Activated CD8-positive, alpha-beta memory T cell treated with anti-CD3 and anti-CD28 coated beads, Interleukin-2, amount 50 U/mL, for 4 hours (primary cell): Measurements from ENCODE around the gene KLF3.

Experiments
- DNase-seq: peaks from one replicate; pipeline ENCODE4 v3.0.0-alpha.2; 2020

Gene KLF3

GRCh38 chr4:38675146-38676121 lies 11.4 kb downstream of the KLF3 start:
- DNase-seq = peak; percentile 86

- DNase-seq = no peak
Observed at GRCh38 chr4:38676986-38677385, 13.0 kb downstream of the KLF3 start.

DNA sequence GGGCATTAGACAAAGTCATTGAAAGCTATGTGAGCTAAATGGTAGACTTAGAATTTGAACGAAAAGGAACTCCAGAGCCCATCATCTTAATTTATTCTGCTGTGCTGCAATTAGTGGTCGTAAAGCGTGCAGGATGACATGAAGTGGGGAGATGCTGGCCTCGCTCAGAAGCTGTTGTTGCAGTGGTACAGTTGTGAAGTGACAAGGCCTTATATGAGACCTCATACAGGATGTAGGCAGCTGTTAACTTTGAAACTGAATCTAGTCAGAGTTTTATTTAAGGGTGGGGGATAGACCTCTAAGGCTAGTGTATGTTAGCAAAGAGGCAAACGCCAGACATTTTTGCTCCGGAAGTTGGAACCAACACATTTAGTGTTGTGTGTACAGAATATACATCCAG lies 13.4 kb downstream of the KLF3 start:
- no peak for DNase-seq

- DNase-seq = no peak
Observed at GRCh38 chr4:38678078-38678477, 14.1 kb downstream of the KLF3 start.

DNA sequence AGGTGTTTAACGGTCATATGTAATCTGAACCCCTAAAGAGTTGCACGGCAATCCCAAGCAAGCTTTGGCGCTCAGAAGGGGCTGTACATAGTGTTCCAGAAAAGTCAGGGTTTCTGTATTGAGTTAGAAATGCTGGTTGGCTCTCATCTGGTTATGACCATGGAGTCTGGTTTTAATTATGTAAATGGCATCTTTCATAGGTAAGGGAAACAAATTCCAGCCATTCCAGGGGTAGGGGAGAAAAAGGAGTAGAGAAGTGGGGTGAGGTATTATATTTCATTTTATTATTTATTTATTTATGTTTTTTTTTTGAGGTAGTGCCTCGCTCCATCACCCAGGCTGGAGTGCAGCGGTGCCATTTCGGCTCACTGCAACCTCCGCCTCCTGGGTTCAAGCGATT lies 15.9 kb downstream of the KLF3 start:
- DNase-seq = no peak

DNA sequence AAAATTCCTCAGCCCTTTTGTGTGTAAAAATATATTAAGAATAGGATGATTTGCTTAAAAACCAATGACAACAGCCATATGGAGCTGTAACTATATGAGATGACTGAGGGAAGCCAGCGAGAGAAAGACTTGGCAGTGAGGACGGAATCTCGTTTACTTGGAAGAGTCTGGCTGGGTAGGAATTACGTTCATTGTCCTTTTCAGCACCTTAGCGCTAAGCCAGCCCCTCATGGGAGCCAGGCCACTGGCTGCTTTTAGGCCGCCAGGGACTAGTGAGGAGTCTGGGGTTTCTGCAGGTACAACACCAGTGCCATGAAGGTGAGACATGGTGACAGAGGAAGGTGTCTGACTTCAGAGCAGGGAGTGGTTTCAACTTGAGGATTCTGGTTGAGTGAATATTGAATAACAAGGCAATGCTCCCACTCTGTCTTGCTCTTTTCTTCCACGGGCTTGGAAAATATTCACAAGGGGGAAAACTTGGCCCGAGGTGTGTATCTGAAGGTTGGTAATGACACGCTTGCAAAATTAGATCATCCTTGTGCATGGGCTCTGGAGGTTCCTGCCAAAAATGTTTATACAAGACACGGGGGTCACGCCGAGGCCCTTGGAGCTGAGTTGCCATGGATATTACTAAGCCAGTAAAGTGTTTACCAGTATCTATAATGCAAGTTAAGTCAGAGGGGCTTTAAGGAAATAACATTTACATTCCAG lies 17.4 kb downstream of the KLF3 start:
- DNase-seq = no peak

GRCh38 chr4:38682336-38682735 lies 18.3 kb downstream of the KLF3 start:
- DNase-seq = no peak

GRCh38 chr4:38683276-38683675 lies 19.3 kb downstream of the KLF3 start:
- DNase-seq = no peak

- DNase-seq = no peak
Observed at GRCh38 chr4:38684271-38684670, 20.3 kb downstream of the KLF3 start.

GRCh38 chr4:38684951-38685844 lies 21.2 kb downstream of the KLF3 start:
- no peak for DNase-seq

DNA sequence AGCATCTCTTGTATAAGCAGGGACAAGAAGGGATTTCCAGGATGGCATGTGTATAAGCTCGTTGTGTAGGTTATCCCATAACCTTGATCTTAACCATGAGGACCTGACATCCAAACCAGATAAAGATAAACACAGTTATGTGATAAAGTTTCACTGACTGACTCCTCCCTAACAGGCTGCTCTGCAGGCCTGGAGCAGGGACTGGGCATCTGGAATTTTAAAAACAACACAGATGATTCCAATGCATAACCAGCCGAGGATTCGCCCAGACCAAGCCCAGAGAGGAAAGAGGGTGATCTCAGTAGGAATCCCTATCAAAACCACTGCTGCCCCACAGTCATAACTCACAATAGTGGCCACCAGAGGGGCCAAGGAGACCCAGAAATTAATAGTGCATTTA lies 22.7 kb downstream of the KLF3 start:
- no peak for DNase-seq

GRCh38 chr4:38687571-38688011 lies 23.6 kb downstream of the KLF3 start:
- DNase-seq = no peak

- no peak for DNase-seq
Observed at GRCh38 chr4:38688676-38689355, 24.8 kb downstream of the KLF3 start.

GRCh38 chr4:38691251-38692008 lies 27.4 kb downstream of the KLF3 start:
- no peak for DNase-seq

DNA sequence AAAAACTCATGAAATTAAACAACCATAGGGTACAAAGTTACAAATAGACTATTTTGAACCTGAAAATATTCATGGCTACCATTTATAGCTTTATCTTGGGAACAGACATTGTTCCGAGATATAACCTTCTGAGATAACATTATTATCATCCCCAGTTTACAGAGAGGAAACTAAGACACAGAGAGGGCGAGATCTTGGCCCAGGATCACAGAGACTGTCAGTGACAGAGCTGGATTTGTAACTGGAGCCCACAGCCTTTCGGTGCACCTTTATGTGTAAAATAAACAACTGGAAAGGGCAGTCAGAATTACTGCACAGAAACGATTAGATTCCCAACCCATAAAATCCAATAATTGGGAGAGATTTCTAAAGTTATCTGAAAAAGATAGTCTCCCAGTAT lies 28.4 kb downstream of the KLF3 start:
- no peak for DNase-seq

- DNase-seq = no peak
Observed at GRCh38 chr4:38693569-38693968, 29.6 kb downstream of the KLF3 start.

DNA sequence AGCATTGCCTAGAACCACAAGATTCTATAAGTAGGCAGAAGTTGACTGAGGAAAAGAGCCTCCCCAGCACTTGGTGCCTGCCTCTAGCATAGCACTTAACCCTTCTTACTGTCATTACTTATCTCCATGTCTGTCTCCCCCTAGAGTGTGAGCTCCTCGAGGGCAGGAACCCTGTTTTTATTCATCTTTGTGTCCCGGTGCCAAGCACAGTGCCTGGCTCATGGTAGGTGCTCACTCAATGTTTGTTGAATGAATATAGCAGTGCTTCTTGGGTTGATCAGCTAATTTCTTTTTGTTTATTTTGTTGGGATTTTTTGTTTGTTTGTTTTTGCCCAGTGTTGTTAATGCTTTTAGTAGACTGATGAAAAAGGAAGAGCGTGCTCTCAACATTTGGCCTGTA lies 30.3 kb downstream of the KLF3 start:
- no peak for DNase-seq

DNA sequence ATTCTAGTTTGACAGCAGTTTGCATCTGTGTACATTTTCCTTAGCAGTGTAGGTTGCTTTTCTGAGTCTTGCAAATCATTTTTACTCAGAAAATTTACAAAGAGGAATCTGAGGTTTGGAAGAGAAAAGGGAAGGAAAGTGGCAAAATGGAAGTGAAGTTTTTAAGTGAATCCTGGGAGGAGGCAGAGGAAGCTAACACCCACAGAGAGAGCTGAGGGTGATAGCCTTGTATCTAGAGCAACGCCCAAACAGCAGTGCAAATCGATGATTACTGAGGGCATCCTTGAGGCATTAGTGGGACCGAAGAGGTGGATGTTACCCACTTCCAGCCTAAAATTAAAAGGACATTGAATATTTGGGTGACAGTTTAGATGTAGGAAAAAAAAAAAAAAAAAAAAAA lies 31.8 kb downstream of the KLF3 start:
- DNase-seq = no peak

- DNase-seq = no peak
Observed at GRCh38 chr4:38696697-38697096, 32.7 kb downstream of the KLF3 start.

DNA sequence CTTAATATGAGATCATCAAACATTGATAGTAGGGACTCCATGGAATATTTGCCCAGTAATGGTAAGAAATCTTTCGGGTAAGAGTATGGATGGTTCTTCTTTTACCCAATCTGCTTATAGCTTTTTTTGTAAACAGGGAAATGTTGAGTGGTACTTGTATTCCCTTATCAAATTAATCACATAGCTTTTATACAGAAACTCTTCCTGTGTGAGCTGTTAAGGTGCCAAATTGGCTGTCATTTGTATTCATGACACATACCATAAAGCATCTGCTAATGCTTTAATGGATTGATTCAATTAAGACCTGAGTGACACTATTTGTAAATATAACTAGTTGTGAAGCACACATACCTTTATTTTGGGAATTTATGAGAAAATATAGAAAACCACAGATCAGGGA lies 34.2 kb downstream of the KLF3 start:
- no peak for DNase-seq

DNA sequence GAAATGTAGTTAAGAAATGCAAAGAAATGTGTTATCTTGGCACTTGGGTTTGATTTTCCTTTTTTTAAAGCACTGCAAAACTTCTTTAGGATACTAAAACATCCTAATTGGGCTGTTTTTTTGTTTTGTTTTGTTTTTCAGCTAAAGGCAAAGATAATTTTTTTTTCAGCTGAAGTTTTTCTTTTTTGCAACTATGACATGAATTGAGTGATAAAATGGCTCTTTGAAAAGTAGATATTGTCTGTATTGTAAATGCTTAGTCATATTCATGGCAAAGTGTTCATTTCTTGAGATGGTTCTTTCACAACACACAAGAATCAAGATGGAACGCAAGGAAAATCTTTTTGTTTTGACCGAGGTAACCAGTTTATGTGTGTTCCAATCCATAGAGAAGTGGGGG lies 35.1 kb downstream of the KLF3 start:
- DNase-seq = no peak

DNA sequence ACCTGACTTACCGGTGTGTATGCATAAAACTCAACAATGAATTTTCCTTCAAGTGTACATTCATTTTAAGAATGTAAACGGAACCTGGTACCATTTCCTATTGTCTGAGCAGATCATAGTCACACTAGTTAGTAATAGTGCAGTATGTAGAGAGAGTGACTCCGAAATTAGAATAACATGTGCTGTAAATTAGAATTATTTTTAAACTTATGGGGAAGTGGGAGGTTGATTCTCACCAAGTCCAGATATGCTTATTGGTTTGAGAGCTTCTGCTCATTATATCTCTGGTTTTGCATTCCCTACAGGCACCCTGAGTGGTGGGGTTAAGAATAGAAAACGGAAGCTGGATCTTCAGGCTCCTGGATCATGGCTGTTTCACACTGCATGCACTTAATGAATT lies 39.6 kb downstream of the KLF3 start:
- DNase-seq = no peak
